K562 (cell line): ENCODE data around the gene ARL2. TPM values are rescaled to one million over a fixed set of nuclear protein-coding genes. Genes with fewer than 3 reads are reported as not detected.
A peak's percentile ranks its signal among the peaks of the same experiment; 100 is the strongest.

Experiments used
- CREM ChIP-seq: IDR thresholded peaks from 2 replicates; pipeline ENCODE4 v1.6.1; 2014; ENCODE audit warnings: antibody characterized with exemption, low read depth
- DACH1 ChIP-seq: fragments of 450-650 bp; IDR thresholded peaks from 2 replicates; pipeline ENCODE4 v1.6.1; 2018; ENCODE audit not compliant: partially characterized antibody
- FOXA3 ChIP-seq, 2 experiments: fragments of 450-650 bp in 1 of 2; sonication (generic) in 1 of 2; formaldehyde crosslinking; IDR thresholded peaks in 1 of 2; conservative IDR thresholded peaks in 1 of 2; 2 replicates each; pipeline versions ENCODE4 v1.4.0 to v1.8.0; 2020 to 2022; ENCODE audit warnings: mild to moderate bottlenecking in 2 of 2, missing genetic modification reagents in 1 of 2
- GATAD2A ChIP-seq: fragments of 450-650 bp; IDR thresholded peaks from 2 replicates; pipeline ENCODE4 v1.6.1; 2017
- HDAC8 ChIP-seq: fragments of 450-650 bp; IDR thresholded peaks from 2 replicates; pipeline ENCODE4 v1.6.1; 2016; ENCODE audit warnings: mild to moderate bottlenecking, missing genetic modification characterization, moderate library complexity, missing compliant biosample characterization
- JUNB ChIP-seq: fragments of 450-650 bp; formaldehyde crosslinking; conservative IDR thresholded peaks from 2 replicates; pipeline ENCODE4 v1.4.0; 2020; ENCODE audit warnings: mild to moderate bottlenecking
- KAT7 ChIP-seq: sonication (generic); formaldehyde crosslinking; IDR thresholded peaks from 2 replicates; pipeline ENCODE4 v1.8.0; 2022; ENCODE audit warnings: missing genetic modification reagents, mild to moderate bottlenecking, borderline replicate concordance
- KLF13 ChIP-seq: fragments of 450-650 bp; IDR thresholded peaks from 2 replicates; pipeline ENCODE4 v1.6.1; 2016; ENCODE audit warnings: missing genetic modification characterization, low read depth, mild to moderate bottlenecking, missing compliant biosample characterization, moderate library complexity, borderline replicate concordance
- MAFG ChIP-seq: fragments of 450-650 bp; conservative IDR thresholded peaks from 2 replicates; pipeline ENCODE4 v1.6.1; 2016; ENCODE audit warnings: missing genetic modification characterization, missing compliant biosample characterization
- MEIS2 ChIP-seq: fragments of 450-650 bp; IDR thresholded peaks from 2 replicates; pipeline ENCODE4 v1.6.1; 2014; ENCODE audit warnings: mild to moderate bottlenecking; ENCODE audit not compliant: partially characterized antibody
- NEUROD1 ChIP-seq: fragments of 150-350 bp; IDR thresholded peaks from 2 replicates; pipeline ENCODE4 v1.6.1; 2014; ENCODE audit warnings: borderline replicate concordance, low read length, low read depth; ENCODE audit not compliant: partially characterized antibody
- PTTG1 ChIP-seq: fragments of 450-650 bp; IDR thresholded peaks from 2 replicates; pipeline ENCODE4 v1.6.1; 2016; ENCODE audit warnings: low read depth, mild to moderate bottlenecking, missing genetic modification characterization, missing compliant biosample characterization
- RBM22 ChIP-seq: fragments of 200-400 bp; formaldehyde crosslinking; IDR thresholded peaks from 2 replicates; pipeline ENCODE4 v1.6.1; 2018; ENCODE audit warnings: low read length, low read depth; ENCODE audit not compliant: poor library complexity, severe bottlenecking
- SAFB2 ChIP-seq: fragments of 200-400 bp; formaldehyde crosslinking; IDR thresholded peaks from 2 replicates; pipeline ENCODE4 v1.6.1; 2018; ENCODE audit warnings: borderline replicate concordance, low read length, low read depth, moderate library complexity; ENCODE audit not compliant: severe bottlenecking
- ZNF436 ChIP-seq: fragments of 250-450, 450-650 bp; sonication (Bioruptor Pico); formaldehyde crosslinking; IDR thresholded peaks from 2 replicates; pipeline ENCODE4 v1.7.0; 2020; ENCODE audit warnings: mild to moderate bottlenecking
- ZNF551 ChIP-seq: fragments of 250-450 bp; sonication (Bioruptor Pico); IDR thresholded peaks from 2 replicates; pipeline ENCODE4 v1.5.0; 2021; ENCODE audit warnings: mild to moderate bottlenecking, moderate library complexity
- polyA plus RNA-seq, 8 experiments: library from polyadenylated mRNA; depleted of rRNA in 4 of 8; stranded (reverse) in 5 of 8; unstranded in 3 of 8; fragments of >200 nt; fragmentation: Nextera tagmentation in 2 of 8; fragmentation: Illumina TruSeq in 1 of 8; extraction: Ambion mirVana in 2 of 8; extraction: Trizol in 1 of 8; gene quantifications; 2 replicates each; pipeline versions ENCODE4 v1.2.1 to v1.2.3, GENCODE V29; 2011 to 2014; ENCODE audit warnings: inconsistent platforms in 1 of 8, missing spikeins in 1 of 8
- total RNA-seq, 7 experiments: library from RNA; depleted of rRNA in 6 of 7; stranded (reverse); fragments of >200 nt in 6 of 7; fragmentation: Illumina TruSeq in 2 of 7; extraction: Trizol in 2 of 7; gene quantifications; 2 replicates each; pipeline versions ENCODE4 v1.2.1 to v1.2.3, GENCODE V29; 2011 to 2021; ENCODE audit warnings: low replicate concordance in 1 of 7
- TF ChIP-seq, protein P1 (sequence below): sonication (generic); formaldehyde crosslinking; IDR thresholded peaks from 2 replicates; pipeline ENCODE4 v1.8.0; 2022; ENCODE audit warnings: mild to moderate bottlenecking, low read depth, missing genetic modification reagents
- TF ChIP-seq, protein P2 (sequence below): fragments of 250-450 bp; sonication (Bioruptor Pico); IDR thresholded peaks from 2 replicates; pipeline ENCODE4 v1.4.0; 2020; ENCODE audit warnings: mild to moderate bottlenecking, moderate library complexity
- TF ChIP-seq, protein P3 (sequence below): sonication (generic); formaldehyde crosslinking; IDR thresholded peaks from 2 replicates; pipeline ENCODE4 v1.8.0; 2023; ENCODE audit warnings: missing genetic modification reagents, mild to moderate bottlenecking, borderline replicate concordance

The ARL2 gene
- total and polyA plus RNA-seq, 9 of the 15 experiments (the other 6 are each of a cell fraction or from before 2014, with no cell fraction given): 5.7 to 154 (median 92.2) TPM

DNA sequence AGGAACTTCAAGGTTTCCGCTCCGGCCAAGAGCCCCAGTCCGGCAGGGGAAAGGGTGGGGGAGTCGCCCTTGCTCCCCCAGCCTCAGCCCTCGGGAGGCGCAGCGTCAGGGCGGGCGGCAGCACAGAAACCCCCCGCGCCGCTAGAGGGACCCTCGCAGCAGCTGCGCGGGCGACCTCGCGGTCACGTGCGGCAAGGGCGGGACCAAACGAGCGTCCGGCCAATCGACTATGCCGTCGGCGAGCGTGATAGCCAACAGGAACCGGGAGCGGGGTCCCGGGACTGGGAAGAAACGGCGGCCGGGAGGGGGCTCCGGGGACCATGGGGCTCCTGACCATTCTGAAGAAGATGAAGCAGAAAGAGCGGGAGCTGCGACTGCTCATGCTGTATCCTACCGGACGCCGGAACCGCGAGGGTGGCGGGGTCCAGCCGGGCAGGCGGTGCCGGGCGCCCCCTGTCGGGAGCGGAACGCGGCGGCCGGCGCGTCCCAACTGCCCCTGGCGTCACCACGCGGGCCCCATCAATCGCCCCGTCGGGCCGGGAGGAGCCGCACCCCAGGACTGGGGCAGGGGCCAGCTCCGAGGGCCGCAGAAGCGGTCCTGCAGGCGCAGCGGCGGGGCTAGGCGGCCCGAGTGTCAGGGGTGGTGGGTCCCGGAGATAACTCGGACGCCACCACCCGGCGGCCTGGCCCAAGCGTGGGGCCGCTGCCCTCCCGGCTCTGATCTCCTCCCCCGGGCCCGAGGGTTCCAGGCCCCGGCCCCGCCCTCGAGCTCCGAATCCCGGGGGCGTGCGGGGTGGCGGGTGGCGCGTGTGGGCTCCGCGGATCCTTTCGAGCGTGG lies at the start of gene ARL2 (continued):
- TF ChIP-seq DACH1 (peak; percentile 5), RBM22 (peak; percentile 79), NEUROD1 (peak; percentile 11), CREM (peak; percentile 63), SAFB2 (no peak), MAFG (no peak), KAT7 (CRISPR knock-in tag) (peak; percentile 97; the same call in 1 of the 2 replicates), FOXA3 (CRISPR knock-in tag; conservative IDR thresholded peaks at IDR 0.05 in 1 of 2, IDR thresholded peaks at IDR 0.05 in 1 of 2) (peak in 1 of 2 experiments; percentile 86; a peak in 2 of 4 replicates), ZNF436 (CRISPR knock-in tag) (no peak), JUNB (no peak), GATAD2A (no peak), HDAC8 (tag) (peak; percentile 32; the same call in 1 of the 2 replicates), PTTG1 (tag) (no peak), KLF13 (tag) (peak; percentile 9; the same call in 1 of the 2 replicates), MEIS2 (peak; percentile 65), ZNF551 (no peak)
- TF ChIP-seq, protein P1, sequence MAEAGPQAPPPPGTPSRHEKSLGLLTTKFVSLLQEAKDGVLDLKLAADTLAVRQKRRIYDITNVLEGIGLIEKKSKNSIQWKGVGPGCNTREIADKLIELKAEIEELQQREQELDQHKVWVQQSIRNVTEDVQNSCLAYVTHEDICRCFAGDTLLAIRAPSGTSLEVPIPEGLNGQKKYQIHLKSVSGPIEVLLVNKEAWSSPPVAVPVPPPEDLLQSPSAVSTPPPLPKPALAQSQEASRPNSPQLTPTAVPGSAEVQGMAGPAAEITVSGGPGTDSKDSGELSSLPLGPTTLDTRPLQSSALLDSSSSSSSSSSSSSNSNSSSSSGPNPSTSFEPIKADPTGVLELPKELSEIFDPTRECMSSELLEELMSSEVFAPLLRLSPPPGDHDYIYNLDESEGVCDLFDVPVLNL (CRISPR knock-in tag): peak; percentile 55
- TF ChIP-seq, protein P2, sequence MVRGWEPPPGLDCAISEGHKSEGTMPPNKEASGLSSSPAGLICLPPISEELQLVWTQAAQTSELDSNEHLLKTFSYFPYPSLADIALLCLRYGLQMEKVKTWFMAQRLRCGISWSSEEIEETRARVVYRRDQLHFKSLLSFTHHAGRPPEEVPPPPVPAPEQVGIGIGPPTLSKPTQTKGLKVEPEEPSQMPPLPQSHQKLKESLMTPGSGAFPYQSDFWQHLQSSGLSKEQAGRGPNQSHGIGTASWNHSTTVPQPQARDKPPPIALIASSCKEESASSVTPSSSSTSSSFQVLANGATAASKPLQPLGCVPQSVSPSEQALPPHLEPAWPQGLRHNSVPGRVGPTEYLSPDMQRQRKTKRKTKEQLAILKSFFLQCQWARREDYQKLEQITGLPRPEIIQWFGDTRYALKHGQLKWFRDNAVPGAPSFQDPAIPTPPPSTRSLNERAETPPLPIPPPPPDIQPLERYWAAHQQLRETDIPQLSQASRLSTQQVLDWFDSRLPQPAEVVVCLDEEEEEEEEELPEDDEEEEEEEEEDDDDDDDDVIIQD (CRISPR knock-in tag): no peak
- TF ChIP-seq, protein P3, sequence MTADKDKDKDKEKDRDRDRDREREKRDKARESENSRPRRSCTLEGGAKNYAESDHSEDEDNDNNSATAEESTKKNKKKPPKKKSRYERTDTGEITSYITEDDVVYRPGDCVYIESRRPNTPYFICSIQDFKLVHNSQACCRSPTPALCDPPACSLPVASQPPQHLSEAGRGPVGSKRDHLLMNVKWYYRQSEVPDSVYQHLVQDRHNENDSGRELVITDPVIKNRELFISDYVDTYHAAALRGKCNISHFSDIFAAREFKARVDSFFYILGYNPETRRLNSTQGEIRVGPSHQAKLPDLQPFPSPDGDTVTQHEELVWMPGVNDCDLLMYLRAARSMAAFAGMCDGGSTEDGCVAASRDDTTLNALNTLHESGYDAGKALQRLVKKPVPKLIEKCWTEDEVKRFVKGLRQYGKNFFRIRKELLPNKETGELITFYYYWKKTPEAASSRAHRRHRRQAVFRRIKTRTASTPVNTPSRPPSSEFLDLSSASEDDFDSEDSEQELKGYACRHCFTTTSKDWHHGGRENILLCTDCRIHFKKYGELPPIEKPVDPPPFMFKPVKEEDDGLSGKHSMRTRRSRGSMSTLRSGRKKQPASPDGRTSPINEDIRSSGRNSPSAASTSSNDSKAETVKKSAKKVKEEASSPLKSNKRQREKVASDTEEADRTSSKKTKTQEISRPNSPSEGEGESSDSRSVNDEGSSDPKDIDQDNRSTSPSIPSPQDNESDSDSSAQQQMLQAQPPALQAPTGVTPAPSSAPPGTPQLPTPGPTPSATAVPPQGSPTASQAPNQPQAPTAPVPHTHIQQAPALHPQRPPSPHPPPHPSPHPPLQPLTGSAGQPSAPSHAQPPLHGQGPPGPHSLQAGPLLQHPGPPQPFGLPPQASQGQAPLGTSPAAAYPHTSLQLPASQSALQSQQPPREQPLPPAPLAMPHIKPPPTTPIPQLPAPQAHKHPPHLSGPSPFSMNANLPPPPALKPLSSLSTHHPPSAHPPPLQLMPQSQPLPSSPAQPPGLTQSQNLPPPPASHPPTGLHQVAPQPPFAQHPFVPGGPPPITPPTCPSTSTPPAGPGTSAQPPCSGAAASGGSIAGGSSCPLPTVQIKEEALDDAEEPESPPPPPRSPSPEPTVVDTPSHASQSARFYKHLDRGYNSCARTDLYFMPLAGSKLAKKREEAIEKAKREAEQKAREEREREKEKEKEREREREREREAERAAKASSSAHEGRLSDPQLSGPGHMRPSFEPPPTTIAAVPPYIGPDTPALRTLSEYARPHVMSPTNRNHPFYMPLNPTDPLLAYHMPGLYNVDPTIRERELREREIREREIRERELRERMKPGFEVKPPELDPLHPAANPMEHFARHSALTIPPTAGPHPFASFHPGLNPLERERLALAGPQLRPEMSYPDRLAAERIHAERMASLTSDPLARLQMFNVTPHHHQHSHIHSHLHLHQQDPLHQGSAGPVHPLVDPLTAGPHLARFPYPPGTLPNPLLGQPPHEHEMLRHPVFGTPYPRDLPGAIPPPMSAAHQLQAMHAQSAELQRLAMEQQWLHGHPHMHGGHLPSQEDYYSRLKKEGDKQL: peak; percentile 98; the same call in 1 of the 2 replicates
